ENCODE results near the gene PRDM4. TPM values are rescaled to one million over a fixed set of nuclear protein-coding genes. Genes with fewer than 3 reads are reported as not detected.

PRDM4 gene
- total RNA-seq, 1 experiment from 2014 or later = 31.5 TPM

DNA sequence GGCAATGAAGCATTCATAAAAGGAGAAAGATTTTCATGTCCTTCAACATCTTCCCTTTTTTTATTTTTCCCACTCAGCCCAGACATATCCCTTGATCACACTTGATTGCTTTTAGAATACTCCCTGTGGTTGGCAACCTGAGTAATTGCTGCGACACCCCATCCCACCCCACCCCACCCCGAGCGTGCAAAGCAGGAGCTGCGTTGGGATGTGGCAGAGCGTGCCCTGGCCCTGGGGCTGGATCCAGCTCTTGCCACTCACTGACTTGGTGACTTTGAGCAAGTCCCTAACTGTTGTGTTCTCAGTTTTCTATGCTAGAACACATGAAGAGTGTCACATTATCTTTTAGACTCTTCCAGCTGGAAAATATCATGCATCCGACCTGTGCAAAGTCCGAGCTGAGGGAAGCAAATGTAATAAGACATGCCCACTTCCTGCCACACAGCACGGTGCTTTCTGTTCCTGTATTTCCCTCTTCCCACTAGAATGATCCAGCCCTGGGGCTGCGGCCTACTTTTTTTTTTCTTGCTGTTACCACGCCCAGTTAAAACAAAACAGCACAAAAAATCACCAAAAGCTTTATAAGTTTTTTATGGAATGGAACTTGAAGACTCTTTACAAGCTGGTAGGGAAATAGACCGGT lies 17.6 kb upstream of the PRDM4 start:
- H3K4me2 ChIP-seq (ENCODE audit: low read depth, low read length, poor library complexity, severe bottlenecking) = no peak overlapping the region
- no peak for DNase-seq

GRCh38 chr12:107776171-107776570 lies 15.2 kb upstream of the PRDM4 start:
- no peaks in the 10 kb centered on the region for H3K9me3 ChIP-seq (ENCODE audit: low read length)
- H2AFZ ChIP-seq (ENCODE audit: low read length) = no peak overlapping the region
- H3K79me2 ChIP-seq (ENCODE audit: low read length) = no peaks in the 10 kb centered on the region
- H3K4me3 ChIP-seq (ENCODE audit: low read length) = no peak overlapping the region
- no peaks in the 10 kb centered on the region for H3K9me2 ChIP-seq (replicated peaks; ENCODE audit: insufficient read depth, low read length)
- no peak overlapping the region for H3K27ac ChIP-seq (ENCODE audit: low read length)
- H4K20me1 ChIP-seq (ENCODE audit: insufficient read depth, low read depth, low read length) = no peaks in the 10 kb centered on the region
- no peak for DNase-seq
- H3K36me3 ChIP-seq (ENCODE audit: insufficient read depth, low read length) = no peaks in the 10 kb centered on the region
- H3K4me2 ChIP-seq (ENCODE audit: low read depth, low read length, poor library complexity, severe bottlenecking) = no peak overlapping the region
- no peak overlapping the region for H3K9ac ChIP-seq (ENCODE audit: low read length)
- no peaks in the 10 kb centered on the region for H3K27me3 ChIP-seq (ENCODE audit: low read length)
- H3K4me1 ChIP-seq (ENCODE audit: low read length) = no peaks in the 10 kb centered on the region

More for the DNA sequence above, 17.6 kb upstream of the PRDM4 start:
- Histone ChIP-seq H3K9ac (ENCODE audit: low read length) (no peak overlapping the region), H3K27ac (ENCODE audit: low read length) (no peak overlapping the region), H3K27me3 (ENCODE audit: low read length) (no peaks in the 10 kb centered on the region), H3K79me2 (ENCODE audit: low read length) (no peaks in the 10 kb centered on the region), H4K20me1 (ENCODE audit: insufficient read depth, low read depth, low read length) (no peaks in the 10 kb centered on the region), H3K36me3 (ENCODE audit: insufficient read depth, low read length) (no peaks in the 10 kb centered on the region), H3K4me1 (ENCODE audit: low read length) (no peaks in the 10 kb centered on the region), H3K4me3 (ENCODE audit: low read length) (no peak overlapping the region), H3K9me3 (ENCODE audit: low read length) (no peaks in the 10 kb centered on the region), H2AFZ (ENCODE audit: low read length) (no peak overlapping the region), H3K9me2 (replicated peaks; ENCODE audit: insufficient read depth, low read length) (no peaks in the 10 kb centered on the region)

- Histone ChIP-seq H3K4me1 (ENCODE audit: low read length) (no peaks in the 10 kb centered on the region), H3K36me3 (ENCODE audit: insufficient read depth, low read length) (no peaks in the 10 kb centered on the region), H2AFZ (ENCODE audit: low read length) (no peak overlapping the region), H3K27me3 (ENCODE audit: low read length) (no peaks in the 10 kb centered on the region), H3K79me2 (ENCODE audit: low read length) (no peaks in the 10 kb centered on the region), H4K20me1 (ENCODE audit: insufficient read depth, low read depth, low read length) (no peaks in the 10 kb centered on the region), H3K4me2 (ENCODE audit: low read depth, low read length, poor library complexity, severe bottlenecking) (no peak overlapping the region), H3K9ac (ENCODE audit: low read length) (no peak overlapping the region), H3K27ac (ENCODE audit: low read length) (no peak overlapping the region), H3K9me2 (replicated peaks; ENCODE audit: insufficient read depth, low read length) (no peaks in the 10 kb centered on the region), H3K9me3 (ENCODE audit: low read length) (no peaks in the 10 kb centered on the region), H3K4me3 (ENCODE audit: low read length) (no peak overlapping the region)
- no peak for DNase-seq
Measured at GRCh38 chr12:107775093-107775721, 14.3 kb upstream of the PRDM4 start.

DNA sequence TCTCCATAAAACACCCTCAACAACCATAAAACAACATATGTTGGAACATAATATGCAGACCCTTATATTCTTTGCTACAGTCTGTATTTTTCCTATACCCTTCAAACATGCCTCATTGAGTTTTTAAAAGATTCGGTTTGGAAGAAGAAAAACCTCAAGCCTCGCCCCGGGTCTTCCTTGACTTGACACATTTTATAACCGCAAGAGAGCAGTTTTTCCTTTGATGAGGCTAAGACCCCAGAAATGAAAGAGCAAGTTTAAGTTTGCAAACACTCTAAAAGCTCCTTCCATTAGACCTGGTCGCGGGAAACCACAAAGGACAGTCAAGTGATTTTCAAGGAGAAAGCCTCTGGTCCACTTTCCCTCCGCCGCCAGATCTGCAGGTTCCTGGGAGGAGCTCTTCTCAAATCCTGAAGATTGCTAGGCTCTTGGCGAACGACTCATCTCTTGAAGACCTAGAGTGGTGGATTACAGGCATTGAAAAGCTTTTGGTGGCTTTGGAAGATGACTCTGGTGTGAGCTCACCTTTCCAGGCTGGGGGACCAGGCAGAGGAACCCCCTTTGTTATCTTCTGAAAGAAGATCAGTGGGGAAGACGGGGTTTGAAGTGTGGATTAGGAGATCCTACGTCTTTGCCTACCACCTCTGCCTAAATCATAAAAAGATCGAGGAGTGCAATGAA lies 13.6 kb upstream of the PRDM4 start, which contains the start of gene ASCL4:
Gene ASCL4 (plus strand): TSS at position 356 of the 681 bp plus-strand sequence. CDS start 515 bp downstream, outside the sequence.
- no peak for DNase-seq
- no peak within 1 kb of the TSS for H3K4me3 ChIP-seq (ENCODE audit: low read length)
- no peak within 1 kb of the TSS for H2AFZ ChIP-seq (ENCODE audit: low read length)

DNA sequence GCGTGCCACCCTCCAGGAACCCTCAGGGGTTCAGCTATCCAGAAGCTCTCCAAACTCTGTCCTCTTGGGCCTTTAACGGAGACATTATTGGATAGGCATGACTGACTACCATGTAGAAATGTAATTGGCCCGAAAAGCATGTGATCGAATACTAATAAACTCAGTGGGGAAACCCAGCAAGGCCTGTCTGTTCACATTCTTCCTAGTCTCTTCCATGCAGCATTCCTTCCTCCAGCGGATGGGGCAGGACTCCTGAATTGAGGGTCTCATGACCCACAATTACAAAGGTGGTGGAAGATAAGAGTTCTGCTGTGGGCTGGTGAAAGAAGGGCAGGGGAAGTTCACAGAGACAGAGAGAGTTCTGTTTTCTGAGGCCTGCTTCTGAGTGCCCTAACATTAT lies 6.5 kb upstream of the PRDM4 start:
- peaks cover 3% of the 10 kb centered on the region; the same call in 1 of the 2 replicates for H3K9me3 ChIP-seq (ENCODE audit: low read length)
- H3K9ac ChIP-seq (ENCODE audit: low read length) = no peak overlapping the region
- no peak overlapping the region for H3K4me2 ChIP-seq (ENCODE audit: low read depth, low read length, poor library complexity, severe bottlenecking)
- no peak overlapping the region for H3K4me3 ChIP-seq (ENCODE audit: low read length)
- no peaks in the 10 kb centered on the region for H3K79me2 ChIP-seq (ENCODE audit: low read length)
- H3K27me3 ChIP-seq (ENCODE audit: low read length) = no peaks in the 10 kb centered on the region
- H3K27ac ChIP-seq (ENCODE audit: low read length) = no peak overlapping the region
- DNase-seq = no peak
- no peaks in the 10 kb centered on the region for H3K36me3 ChIP-seq (ENCODE audit: insufficient read depth, low read length)
- H2AFZ ChIP-seq (ENCODE audit: low read length) = no peak overlapping the region
- no peaks in the 10 kb centered on the region for H3K4me1 ChIP-seq (ENCODE audit: low read length)
- no peaks in the 10 kb centered on the region for H4K20me1 ChIP-seq (ENCODE audit: insufficient read depth, low read depth, low read length)
- H3K9me2 ChIP-seq (replicated peaks; ENCODE audit: insufficient read depth, low read length) = no peaks in the 10 kb centered on the region

More for the DNA sequence above, 13.6 kb upstream of the PRDM4 start, which contains the start of gene ASCL4:
- Histone ChIP-seq H4K20me1 (ENCODE audit: insufficient read depth, low read depth, low read length) (no peaks in the 10 kb centered on the region), H3K9me2 (replicated peaks; ENCODE audit: insufficient read depth, low read length) (no peaks in the 10 kb centered on the region), H3K9ac (ENCODE audit: low read length) (no peak within 1 kb of the TSS), H3K9me3 (ENCODE audit: low read length) (no peaks in the 10 kb centered on the region), H3K79me2 (ENCODE audit: low read length) (no peaks in the 10 kb centered on the region), H3K4me2 (ENCODE audit: low read depth, low read length, poor library complexity, severe bottlenecking) (no peak within 1 kb of the TSS), H3K4me1 (ENCODE audit: low read length) (no peaks in the 10 kb centered on the region), H3K27me3 (ENCODE audit: low read length) (no peaks in the 10 kb centered on the region), H3K27ac (ENCODE audit: low read length) (no peak within 1 kb of the TSS), H3K36me3 (ENCODE audit: insufficient read depth, low read length) (no peaks in the 10 kb centered on the region)

- H3K4me2 ChIP-seq (ENCODE audit: low read depth, low read length, poor library complexity, severe bottlenecking) = no peak overlapping the region
- H4K20me1 ChIP-seq (ENCODE audit: insufficient read depth, low read depth, low read length) = no peaks in the 10 kb centered on the region; the same call in 1 of the 2 replicates
- H3K9ac ChIP-seq (ENCODE audit: low read length) = no peak overlapping the region
- H3K9me2 ChIP-seq (replicated peaks; ENCODE audit: insufficient read depth, low read length) = no peaks in the 10 kb centered on the region
- no peaks in the 10 kb centered on the region for H3K36me3 ChIP-seq (ENCODE audit: insufficient read depth, low read length)
- peaks cover 3% of the 10 kb centered on the region for H3K79me2 ChIP-seq (ENCODE audit: low read length)
- no peak overlapping the region for H3K27ac ChIP-seq (ENCODE audit: low read length)
- H3K4me1 ChIP-seq (ENCODE audit: low read length) = peaks cover 8% of the 10 kb centered on the region
- no peak overlapping the region for H2AFZ ChIP-seq (ENCODE audit: low read length)
- H3K4me3 ChIP-seq (ENCODE audit: low read length) = no peak overlapping the region
- no peak for DNase-seq
- no peaks in the 10 kb centered on the region for H3K27me3 ChIP-seq (ENCODE audit: low read length)
- peaks cover 3% of the 10 kb centered on the region; the same call in 1 of the 2 replicates for H3K9me3 ChIP-seq (ENCODE audit: low read length)
Measured at GRCh38 chr12:107765316-107765715, 4.4 kb upstream of the PRDM4 start.

DNA sequence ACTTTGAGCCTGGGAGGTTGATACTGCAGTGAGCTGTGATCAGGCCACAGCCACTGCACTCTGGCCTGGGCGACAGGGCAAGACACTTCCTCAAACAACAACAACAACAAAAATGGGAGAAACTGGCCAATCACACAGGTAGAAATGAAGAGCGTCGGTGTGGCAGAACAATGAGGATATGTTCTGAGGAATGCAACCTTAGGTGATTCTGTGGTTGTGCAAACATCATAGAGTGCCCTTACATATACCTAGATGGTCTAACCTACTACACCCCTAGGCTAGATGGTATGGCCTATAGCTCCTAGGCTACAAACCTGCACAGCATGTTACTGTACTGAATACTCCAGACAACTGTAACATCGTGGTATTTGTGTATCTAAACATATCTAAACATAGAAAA lies 3.7 kb upstream of the PRDM4 start:
- H3K27me3 ChIP-seq (ENCODE audit: low read length) = no peaks in the 10 kb centered on the region
- H3K27ac ChIP-seq (ENCODE audit: low read length) = no peak overlapping the region
- no peaks in the 10 kb centered on the region for H3K36me3 ChIP-seq (ENCODE audit: insufficient read depth, low read length)
- H4K20me1 ChIP-seq (ENCODE audit: insufficient read depth, low read depth, low read length) = no peaks in the 10 kb centered on the region; the same call in 1 of the 2 replicates
- H3K9ac ChIP-seq (ENCODE audit: low read length) = no peak overlapping the region
- peaks cover 10% of the 10 kb centered on the region for H3K79me2 ChIP-seq (ENCODE audit: low read length)
- H3K4me3 ChIP-seq (ENCODE audit: low read length) = no peak overlapping the region
- H3K9me3 ChIP-seq (ENCODE audit: low read length) = peaks cover 3% of the 10 kb centered on the region; the same call in 1 of the 2 replicates
- peaks cover 11% of the 10 kb centered on the region for H3K4me1 ChIP-seq (ENCODE audit: low read length)
- no peak overlapping the region for H2AFZ ChIP-seq (ENCODE audit: low read length)
- H3K9me2 ChIP-seq (replicated peaks; ENCODE audit: insufficient read depth, low read length) = no peaks in the 10 kb centered on the region
- DNase-seq = no peak
- H3K4me2 ChIP-seq (ENCODE audit: low read depth, low read length, poor library complexity, severe bottlenecking) = no peak overlapping the region

- Histone ChIP-seq H3K4me2 (ENCODE audit: low read depth, low read length, poor library complexity, severe bottlenecking) (no peak overlapping the region), H3K4me1 (ENCODE audit: low read length) (peaks cover 28% of the 10 kb centered on the region), H3K4me3 (ENCODE audit: low read length) (no peak overlapping the region), H3K36me3 (ENCODE audit: insufficient read depth, low read length) (peaks cover 11% of the 10 kb centered on the region; the same call in 1 of the 2 replicates), H3K9me2 (replicated peaks; ENCODE audit: insufficient read depth, low read length) (no peaks in the 10 kb centered on the region), H3K9me3 (ENCODE audit: low read length) (peaks cover 3% of the 10 kb centered on the region; the same call in 1 of the 2 replicates), H3K27me3 (ENCODE audit: low read length) (no peaks in the 10 kb centered on the region), H3K79me2 (ENCODE audit: low read length) (peaks cover 27% of the 10 kb centered on the region), H3K27ac (ENCODE audit: low read length) (no peak overlapping the region), H3K9ac (ENCODE audit: low read length) (no peak overlapping the region), H2AFZ (ENCODE audit: low read length) (no peak overlapping the region), H4K20me1 (ENCODE audit: insufficient read depth, low read depth, low read length) (peaks cover 10% of the 10 kb centered on the region)
- no peak for DNase-seq
Measured at GRCh38 chr12:107762874-107763273, 1.9 kb upstream of the PRDM4 start.

Measured in Karpas-422 (cell line).